Kidney epithelial cell (primary cell): Measurements from ENCODE around the gene CNPY1. TPM values are rescaled to one million over a fixed set of nuclear protein-coding genes. Genes with fewer than 3 reads are reported as not detected.

ENCODE experiments used
- DNase-seq: peaks from one replicate; pipeline ENCODE4 v3.0.0-alpha.2; 2010; ENCODE audit warnings: low read depth
- H3K27me3 ChIP-seq: 2 replicates; pipeline ENCODE4 v1.6.0; 2011; ENCODE audit warnings: low read length; ENCODE audit not compliant: control insufficient read depth, insufficient read depth
- H3K36me3 ChIP-seq: 2 replicates; pipeline ENCODE4 v1.5.1; 2011; ENCODE audit warnings: low read length; ENCODE audit not compliant: control insufficient read depth, insufficient read depth
- H3K4me3 ChIP-seq: 2 replicates; pipeline ENCODE4 v1.5.1; 2011; ENCODE audit warnings: low read depth, mild to moderate bottlenecking, control low read depth, low read length
- CTCF ChIP-seq: IDR thresholded peaks from 2 replicates; pipeline ENCODE4 v1.5.1; 2011; ENCODE audit warnings: mild to moderate bottlenecking, moderate library complexity, low read length, control low read depth, inconsistent platforms; ENCODE audit not compliant: insufficient read depth, poor library complexity, severe bottlenecking
- total RNA-seq: library from RNA; depleted of rRNA; stranded (reverse); fragments of >200 nt; gene quantifications from 2 replicates; pipeline ENCODE4 v1.2.3, GENCODE V29; 2015

CNPY1 gene
- total RNA-seq, 1 donor from 2014 or later, result not detected

GRCh38 chr7:155496267-155497005 is 49.9 kb downstream of the CNPY1 start:
- H3K27me3 ChIP-seq, result peaks cover 13% of the 10 kb centered on the region
- H3K36me3 ChIP-seq, result no peaks in the 10 kb centered on the region
- TF ChIP-seq CTCF, result no peak
- no peak for DNase-seq
- no peak overlapping the region for H3K4me3 ChIP-seq

GRCh38 chr7:155495440-155496248 is 50.7 kb downstream of the CNPY1 start:
- DNase-seq, result no peak
- TF ChIP-seq CTCF, result no peak
- Histone ChIP-seq H3K36me3 (no peaks in the 10 kb centered on the region), H3K27me3 (peaks cover 15% of the 10 kb centered on the region), H3K4me3 (no peak overlapping the region)

GRCh38 chr7:155494551-155494950 is 51.8 kb downstream of the CNPY1 start:
- DNase-seq, result no peak
- H3K36me3 ChIP-seq, result no peaks in the 10 kb centered on the region
- no peak overlapping the region for H3K4me3 ChIP-seq
- no peak for TF ChIP-seq CTCF
- peaks cover 25% of the 10 kb centered on the region for H3K27me3 ChIP-seq

- Histone ChIP-seq H3K36me3 (no peaks in the 10 kb centered on the region), H3K4me3 (no peak overlapping the region), H3K27me3 (peaks cover 28% of the 10 kb centered on the region)
- TF ChIP-seq CTCF, result no peak
- no peak for DNase-seq
Measured at GRCh38 chr7:155493744-155494538, 52.4 kb downstream of the CNPY1 start.

- no peak for TF ChIP-seq CTCF
- DNase-seq, result no peak
- Histone ChIP-seq H3K36me3 (no peaks in the 10 kb centered on the region), H3K4me3 (no peak overlapping the region), H3K27me3 (peaks cover 24% of the 10 kb centered on the region)
Measured at GRCh38 chr7:155491812-155492211, 54.5 kb downstream of the CNPY1 start.
